Sigmoid colon (tissue), 7 donors: ENCODE measurements around the gene NTN1. TPM values are rescaled to one million over a fixed set of nuclear protein-coding genes. Genes with fewer than 3 reads are reported as not detected.
A peak's percentile ranks its signal among the peaks of the same experiment; 100 is the strongest.
"Not testable (repeated sequence)": the region's sequence is repeated elsewhere in the genome, so short reads cannot be mapped to it uniquely, and the experiment has no call there.

Experiments used
- DNase-seq: peaks from one replicate; pipeline ENCODE4 v3.0.0-alpha.2; 2019
- H3K27ac ChIP-seq, 4 donors: fragments of 200-600 bp; sonication (generic); one replicate each; pipeline ENCODE4 v1.5.1; 2016 to 2019; ENCODE audit warnings: mild to moderate bottlenecking in 1 of 4
- H3K27me3 ChIP-seq, 3 donors: fragments of 200-600 bp; sonication (generic); one replicate each; pipeline ENCODE4 v1.5.1; 2019; ENCODE audit warnings: mild to moderate bottlenecking in 1 of 3
- H3K36me3 ChIP-seq, 4 donors: fragments of 200-600 bp; sonication (generic); one replicate each; pipeline ENCODE4 v1.5.1; 2016 to 2019
- H3K4me1 ChIP-seq, 4 donors: fragments of 200-600 bp; sonication (generic); one replicate each; pipeline ENCODE4 v1.5.1; 2017 to 2019
- H3K4me3 ChIP-seq, 4 donors: fragments of 200-600 bp; sonication (generic); one replicate each; pipeline ENCODE4 v1.5.1; 2017 to 2019; ENCODE audit warnings: mild to moderate bottlenecking in 2 of 4, moderate library complexity in 1 of 4
- H3K9me3 ChIP-seq, 4 donors: fragments of 200-600 bp in 3 of 4; sonication (generic) in 3 of 4; one replicate each; pipeline versions ENCODE4 v1.5.1 to v1.6.1; 2013 to 2019
- CTCF ChIP-seq, 4 experiments: fragments of 450-650 bp in 3 of 4; fragments of 200-600 bp in 1 of 4; IDR thresholded peaks; one replicate each; pipeline ENCODE4 v1.5.1; 2016 to 2019; ENCODE audit warnings: antibody characterized with exemption in 4 of 4, mild to moderate bottlenecking in 3 of 4, moderate library complexity in 2 of 4
- EP300 ChIP-seq, 4 donors: sonication (generic); formaldehyde crosslinking; IDR thresholded peaks; one replicate each; pipeline ENCODE4 v1.6.1; 2017; ENCODE audit warnings: antibody characterized with exemption in 4 of 4
- POLR2A ChIP-seq, 2 donors: fragments of 450-650 bp; IDR thresholded peaks; one replicate each; pipeline ENCODE4 v1.6.1; 2016; ENCODE audit warnings: antibody characterized with exemption in 2 of 2, mild to moderate bottlenecking in 2 of 2, moderate library complexity in 2 of 2
- POLR2AphosphoS5 ChIP-seq, 4 donors: sonication (generic); formaldehyde crosslinking; IDR thresholded peaks; one replicate each; pipeline ENCODE4 v1.6.1; 2017; ENCODE audit warnings: antibody characterized with exemption in 4 of 4
- WGBS, 2 donors: extraction: QIAGEN DNeasy Blood & Tissue Kit; methylation state at CpG; one replicate each; pipeline ENCODE4 v1.1.7; 2013; 5-methylcytosine and 5-hydroxymethylcytosine counted together
- intact Hi-C: fragments of 100-400 bp; cut with DNase I; formaldehyde crosslinking; loops from one replicate; pipeline ENCODE4 v1.15.1; 2023
- polyA plus RNA-seq, 3 donors: library from polyadenylated mRNA; stranded (reverse); fragments of 200-250 nt; gene quantifications; one replicate each; pipeline ENCODE4 v1.2.3, GENCODE V29; 2013
- total RNA-seq, 4 donors: library from RNA; depleted of rRNA; stranded (reverse); fragments of >200 nt; gene quantifications; one replicate each; pipeline ENCODE4 v1.1.0, GENCODE V29; 2016
- donor health status: healthy with polysubstance abuse.
- donor health status: Bipolar disorder and iron deficiency.
- donor health status: healthy.

NTN1 gene
- total RNA-seq (10 to 100 TPM; 10.5 to 20.3 (median 16.3) TPM), polyA plus RNA-seq (1 to 10 TPM in 2 of 3 donors, under 1 TPM in 1; 0.69 to 3.3 (median 1.2) TPM)

- peak within 1 kb of the TSS; percentile 79 to 92 (median 86) for H3K27ac ChIP-seq
- intact Hi-C loops: loop anchor here (5.0 kb wide), 2 partner anchors 71 to 221 kb away; no protein-coding TSS in a partner anchor
- no peaks in the 10 kb centered on the region for H3K36me3 ChIP-seq
- peak in 1 of 4 donors; percentile 17 for TF ChIP-seq EP300 (IDR thresholded peaks at IDR 0.05)
- TF ChIP-seq CTCF (IDR thresholded peaks at IDR 0.05): no peak
- TF ChIP-seq POLR2AphosphoS5 (IDR thresholded peaks at IDR 0.05): peak in 3 of 4 donors; percentile 20 to 66 (median 40)
- DNase-seq: peak; percentile 80
- H3K4me1 ChIP-seq: peaks cover 0 to 32% (median 26%) of the 10 kb centered on the region in 4 donors
- H3K4me3 ChIP-seq: peak within 1 kb of the TSS; percentile 56 to 83 (median 74)
- H3K27me3 ChIP-seq: peaks cover 0 to 12% (median 0%) of the 10 kb centered on the region in 3 donors
- WGBS, 2 donors: 0 to 1% methylated on average over 111 of the region's 111 CpGs
- no peaks in the 10 kb centered on the region for H3K9me3 ChIP-seq
Observed at GRCh38 chr17:9021158-9021991, at the start of gene NTN1. Gene NTN1, plus strand, starts transcription at chr17:9021510. Its CDS starts 864 bp downstream, at chr17:9022374.

- no peak overlapping the region for H3K27ac ChIP-seq
- WGBS, 2 donors: 85 to 86% methylated on average over 9 of the region's 9 CpGs
- TF ChIP-seq EP300 (IDR thresholded peaks at IDR 0.05) (no peak), POLR2AphosphoS5 (IDR thresholded peaks at IDR 0.05) (no peak), CTCF (IDR thresholded peaks at IDR 0.05) (no peak), POLR2A (IDR thresholded peaks at IDR 0.05) (no peak)
- H3K4me1 ChIP-seq: no peaks in the 10 kb centered on the region
- no peak for DNase-seq
- no peak overlapping the region for H3K4me3 ChIP-seq
- no peaks in the 10 kb centered on the region for H3K9me3 ChIP-seq
- H3K36me3 ChIP-seq: no peaks in the 10 kb centered on the region
- no peaks in the 10 kb centered on the region for H3K27me3 ChIP-seq
- intact Hi-C loops: no loop called here
Observed at GRCh38 chr17:8975091-8975725, 46.1 kb upstream of the NTN1 start.

- Histone ChIP-seq H3K4me3 (no peak overlapping the region), H3K4me1 (no peaks in the 10 kb centered on the region), H3K9me3 (no peaks in the 10 kb centered on the region), H3K27ac (no peak overlapping the region), H3K27me3 (no peaks in the 10 kb centered on the region), H3K36me3 (no peaks in the 10 kb centered on the region)
- intact Hi-C loops: no loop called here
- TF ChIP-seq EP300 (IDR thresholded peaks at IDR 0.05) (no peak), POLR2AphosphoS5 (IDR thresholded peaks at IDR 0.05) (no peak)
- WGBS, 2 donors: 90 to 97% methylated on average over 1 of the region's 1 CpG
- no peak for DNase-seq
Observed at GRCh38 chr17:8976638-8977037, 44.7 kb upstream of the NTN1 start.

- Histone ChIP-seq H3K27ac (no peak overlapping the region), H3K27me3 (no peaks in the 10 kb centered on the region), H3K4me3 (no peak overlapping the region), H3K36me3 (no peaks in the 10 kb centered on the region), H3K4me1 (no peaks in the 10 kb centered on the region), H3K9me3 (no peaks in the 10 kb centered on the region)
- intact Hi-C loops: no loop called here
- DNase-seq: no peak
- no peak for TF ChIP-seq CTCF (IDR thresholded peaks at IDR 0.05)
- no peak for TF ChIP-seq POLR2A (IDR thresholded peaks at IDR 0.05)
- no peak for TF ChIP-seq POLR2AphosphoS5 (IDR thresholded peaks at IDR 0.05)
Observed at GRCh38 chr17:8979715-8980114, 41.6 kb upstream of the NTN1 start.

- H3K27ac ChIP-seq: no peak overlapping the region
- H3K27me3 ChIP-seq: no peaks in the 10 kb centered on the region
- no peaks in the 10 kb centered on the region for H3K4me1 ChIP-seq
- TF ChIP-seq POLR2A (IDR thresholded peaks at IDR 0.05): no peak
- TF ChIP-seq EP300 (IDR thresholded peaks at IDR 0.05): no peak
- no peak for TF ChIP-seq CTCF (IDR thresholded peaks at IDR 0.05)
- no peak for TF ChIP-seq POLR2AphosphoS5 (IDR thresholded peaks at IDR 0.05)
- H3K9me3 ChIP-seq: no peaks in the 10 kb centered on the region
- H3K4me3 ChIP-seq: no peak overlapping the region
- H3K36me3 ChIP-seq: no peaks in the 10 kb centered on the region
- WGBS, 2 donors: 90 to 91% methylated on average over 2 of the region's 2 CpGs
- intact Hi-C loops: no loop called here
- DNase-seq: no peak
Observed at GRCh38 chr17:8981443-8981842, 39.9 kb upstream of the NTN1 start.

GRCh38 chr17:8984225-8984624 is 37.1 kb upstream of the NTN1 start:
- H3K4me1 ChIP-seq, H3K27ac ChIP-seq, DNase-seq, intact Hi-C loops, H3K27me3 ChIP-seq, H3K36me3 ChIP-seq, H3K9me3 ChIP-seq, H3K4me3 ChIP-seq: not testable (repeated sequence)
- WGBS, 2 donors: 93 to 94% methylated on average over 5 of the region's 5 CpGs
